ENCODE measurements around the gene LRRFIP1. TPM values are rescaled to one million over a fixed set of nuclear protein-coding genes. Genes with fewer than 3 reads are reported as not detected.

Gene LRRFIP1
- polyA plus RNA-seq, 1 experiment: 50.4 TPM

DNA sequence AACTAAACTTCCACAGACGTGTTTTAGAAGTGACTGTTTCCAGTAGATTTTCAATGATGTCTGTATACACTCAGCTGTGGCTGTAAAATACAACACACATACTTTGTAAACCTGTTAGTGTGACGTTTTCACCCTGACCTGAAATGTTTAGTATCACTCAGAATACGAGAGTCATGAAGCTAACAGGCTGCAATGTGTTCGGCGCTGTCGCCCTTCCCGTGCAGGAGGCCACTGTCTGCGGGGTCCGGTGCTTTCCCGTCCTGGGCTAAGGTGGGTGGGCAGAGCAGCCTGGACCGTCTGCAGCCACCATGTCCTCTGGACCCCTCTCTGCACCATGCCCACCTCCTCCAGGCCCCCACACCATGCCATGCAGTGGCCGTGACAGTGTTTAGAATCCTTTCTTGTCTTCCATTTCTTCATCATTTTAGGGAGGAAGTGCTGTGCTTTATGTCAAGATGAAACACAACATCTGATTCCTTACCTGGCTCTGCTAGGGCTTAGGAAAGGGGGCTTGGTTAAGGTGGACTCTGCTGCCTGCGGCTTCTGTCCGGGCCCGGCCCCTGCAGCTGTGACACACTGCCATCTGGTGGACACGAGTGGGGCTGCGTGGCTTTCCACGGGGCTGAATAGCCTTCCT is 117.3 kb downstream of the LRRFIP1 start:
- TF ChIP-seq, protein P1, sequence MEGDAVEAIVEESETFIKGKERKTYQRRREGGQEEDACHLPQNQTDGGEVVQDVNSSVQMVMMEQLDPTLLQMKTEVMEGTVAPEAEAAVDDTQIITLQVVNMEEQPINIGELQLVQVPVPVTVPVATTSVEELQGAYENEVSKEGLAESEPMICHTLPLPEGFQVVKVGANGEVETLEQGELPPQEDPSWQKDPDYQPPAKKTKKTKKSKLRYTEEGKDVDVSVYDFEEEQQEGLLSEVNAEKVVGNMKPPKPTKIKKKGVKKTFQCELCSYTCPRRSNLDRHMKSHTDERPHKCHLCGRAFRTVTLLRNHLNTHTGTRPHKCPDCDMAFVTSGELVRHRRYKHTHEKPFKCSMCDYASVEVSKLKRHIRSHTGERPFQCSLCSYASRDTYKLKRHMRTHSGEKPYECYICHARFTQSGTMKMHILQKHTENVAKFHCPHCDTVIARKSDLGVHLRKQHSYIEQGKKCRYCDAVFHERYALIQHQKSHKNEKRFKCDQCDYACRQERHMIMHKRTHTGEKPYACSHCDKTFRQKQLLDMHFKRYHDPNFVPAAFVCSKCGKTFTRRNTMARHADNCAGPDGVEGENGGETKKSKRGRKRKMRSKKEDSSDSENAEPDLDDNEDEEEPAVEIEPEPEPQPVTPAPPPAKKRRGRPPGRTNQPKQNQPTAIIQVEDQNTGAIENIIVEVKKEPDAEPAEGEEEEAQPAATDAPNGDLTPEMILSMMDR (IDR thresholded peaks at IDR 0.05; ENCODE audit: insufficient read depth, low read depth, low read length): peak; percentile 99
- POLR2A ChIA-PET: no interaction called here
- DNase-seq (ENCODE audit: low read depth): no peak
- Histone ChIP-seq H3K27me3 (ENCODE audit: control insufficient read depth, insufficient read depth, low read length) (no peaks in the 10 kb centered on the region), H3K36me3 (ENCODE audit: control insufficient read depth, insufficient read depth, low read length) (peaks cover 14% of the 10 kb centered on the region), H3K4me3 (ENCODE audit: low read depth, low read length) (no peak overlapping the region)
- CTCF ChIA-PET: interaction anchor here (0.6 to 6.1 kb wide), 47 partner anchors 9 to 1649 kb away, joined by 3 to 97 read pairs (median 5); no protein-coding TSS in a partner anchor

DNA sequence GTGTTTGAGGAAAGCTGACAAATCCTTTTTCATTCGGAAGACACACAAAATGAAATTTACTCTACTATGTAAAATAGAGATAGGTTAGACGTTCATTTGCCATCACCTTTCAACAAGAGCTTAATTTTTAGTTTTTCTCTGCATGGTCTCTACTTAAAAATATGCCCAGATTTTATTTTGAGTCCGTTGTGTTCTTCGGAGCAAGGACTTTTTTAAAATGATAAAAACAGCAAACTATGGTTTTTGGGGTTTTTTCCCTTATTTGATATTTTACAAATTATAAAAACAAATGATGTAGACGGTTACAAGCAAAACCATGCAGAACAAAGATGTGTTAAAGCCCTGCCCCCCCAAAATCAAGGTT is 117.8 kb downstream of the LRRFIP1 start:
- TF ChIP-seq, protein P1 (IDR thresholded peaks at IDR 0.05; ENCODE audit: insufficient read depth, low read depth, low read length): no peak
- DNase-seq (ENCODE audit: low read depth): no peak
- no peaks in the 10 kb centered on the region for H3K27me3 ChIP-seq (ENCODE audit: control insufficient read depth, insufficient read depth, low read length)
- POLR2A ChIA-PET: no interaction called here
- no peak overlapping the region for H3K4me3 ChIP-seq (ENCODE audit: low read depth, low read length)
- CTCF ChIA-PET: interaction anchor here (0.6 to 6.1 kb wide), 44 partner anchors 10 to 1649 kb away, joined by 3 to 97 read pairs (median 5); no protein-coding TSS in a partner anchor
- H3K36me3 ChIP-seq (ENCODE audit: control insufficient read depth, insufficient read depth, low read length): peaks cover 15% of the 10 kb centered on the region

DNA sequence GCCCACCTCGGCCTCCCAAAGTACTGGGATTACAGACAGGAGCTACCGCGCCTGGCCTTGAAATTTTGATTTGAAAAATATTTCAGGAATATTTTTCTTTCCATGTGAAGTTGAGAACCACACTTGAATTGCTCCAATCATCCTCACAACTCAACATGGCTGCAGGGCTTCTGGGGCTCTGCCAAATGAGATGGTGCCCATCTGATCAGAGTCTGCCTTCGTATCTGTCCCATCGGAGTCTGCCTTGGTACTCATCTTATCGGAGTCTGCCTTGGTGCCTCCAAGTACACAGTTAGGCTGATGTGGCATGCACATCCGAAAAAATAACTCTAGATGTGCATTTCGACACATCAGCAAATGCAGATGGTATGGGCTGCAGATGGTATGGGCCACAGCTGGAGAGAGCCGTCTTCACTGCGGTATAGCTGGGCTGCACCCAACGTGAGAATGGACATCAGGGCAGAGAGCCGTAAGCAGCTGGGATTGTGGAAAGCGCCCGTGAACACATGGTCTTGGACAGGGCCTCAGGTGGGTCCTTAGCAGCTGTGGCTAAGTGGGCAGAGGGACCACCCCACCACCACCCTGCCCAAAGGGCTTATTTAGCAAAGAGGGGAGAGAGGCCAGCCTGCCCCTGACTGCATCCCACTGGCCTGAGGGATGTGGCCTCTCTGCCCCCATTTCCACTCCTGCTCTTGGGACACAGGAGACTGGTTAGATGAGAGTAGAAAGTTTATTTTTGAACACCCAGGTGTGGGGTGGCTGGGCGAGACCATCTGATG is 119.1 kb downstream of the LRRFIP1 start:
- peaks cover 20% of the 10 kb centered on the region for H3K36me3 ChIP-seq (ENCODE audit: control insufficient read depth, insufficient read depth, low read length)
- no peaks in the 10 kb centered on the region for H3K27me3 ChIP-seq (ENCODE audit: control insufficient read depth, insufficient read depth, low read length)
- TF ChIP-seq, protein P1 (IDR thresholded peaks at IDR 0.05; ENCODE audit: insufficient read depth, low read depth, low read length): no peak
- no peak overlapping the region for H3K4me3 ChIP-seq (ENCODE audit: low read depth, low read length)
- POLR2A ChIA-PET: no interaction called here
- no peak for DNase-seq (ENCODE audit: low read depth)
- CTCF ChIA-PET: interaction anchor here (0.5 to 6.1 kb wide), 14 partner anchors 9 to 332 kb away, joined by 3 to 97 read pairs (median 10); no protein-coding TSS in a partner anchor

DNA sequence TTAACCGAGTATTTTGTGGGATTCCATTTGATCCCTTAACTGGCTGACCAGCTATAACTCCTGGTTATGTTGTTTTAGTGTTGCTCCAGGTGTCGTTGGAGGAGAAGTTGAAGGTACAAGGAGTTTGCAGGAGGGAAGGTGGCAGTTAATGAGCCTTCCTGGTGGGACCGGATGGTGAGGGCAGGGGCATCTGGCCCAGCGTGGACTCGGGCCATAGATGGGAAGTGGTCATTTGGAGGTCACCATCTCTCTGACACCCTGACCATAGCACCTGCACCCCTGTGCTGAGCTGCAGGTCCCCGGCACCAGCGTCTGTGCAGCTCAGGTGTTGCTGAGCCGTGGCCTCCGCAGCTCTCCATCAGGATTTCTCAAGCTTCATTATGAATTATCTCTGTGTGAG is 119.8 kb downstream of the LRRFIP1 start:
- Histone ChIP-seq H3K4me3 (ENCODE audit: low read depth, low read length) (no peak overlapping the region), H3K27me3 (ENCODE audit: control insufficient read depth, insufficient read depth, low read length) (no peaks in the 10 kb centered on the region), H3K36me3 (ENCODE audit: control insufficient read depth, insufficient read depth, low read length) (peaks cover 20% of the 10 kb centered on the region)
- TF ChIP-seq, protein P1 (IDR thresholded peaks at IDR 0.05; ENCODE audit: insufficient read depth, low read depth, low read length): no peak
- POLR2A ChIA-PET: no interaction called here
- CTCF ChIA-PET: interaction anchor here (0.5 to 6.1 kb wide), 8 partner anchors 28 to 333 kb away, joined by 4 to 97 read pairs (median 9); no protein-coding TSS in a partner anchor
- no peak for DNase-seq (ENCODE audit: low read depth)

DNA sequence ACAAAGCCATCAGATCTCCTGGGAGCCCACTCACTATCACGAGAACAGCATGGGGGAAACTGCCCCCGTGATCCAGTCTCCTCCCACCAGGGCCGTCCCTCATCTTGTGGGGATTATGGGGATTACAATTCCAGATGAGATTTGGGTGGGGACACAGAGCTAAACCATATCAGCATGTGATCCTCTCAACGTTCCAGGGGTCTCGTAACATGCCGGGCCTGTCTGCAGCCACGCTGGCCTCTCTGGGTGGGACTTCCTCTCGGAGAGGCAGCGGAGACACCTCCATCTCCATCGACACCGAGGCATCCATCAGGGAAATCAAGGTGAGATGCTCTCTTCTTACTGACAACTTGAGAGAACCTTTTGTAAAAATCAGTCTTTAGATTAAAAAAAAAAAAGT is 121.6 kb downstream of the LRRFIP1 start:
- POLR2A ChIA-PET: no interaction called here
- Histone ChIP-seq H3K27me3 (ENCODE audit: control insufficient read depth, insufficient read depth, low read length) (no peaks in the 10 kb centered on the region), H3K36me3 (ENCODE audit: control insufficient read depth, insufficient read depth, low read length) (peaks cover 26% of the 10 kb centered on the region), H3K4me3 (ENCODE audit: low read depth, low read length) (no peak overlapping the region)
- CTCF ChIA-PET: no interaction called here
- no peak for DNase-seq (ENCODE audit: low read depth)
- TF ChIP-seq, protein P1 (IDR thresholded peaks at IDR 0.05; ENCODE audit: insufficient read depth, low read depth, low read length): no peak
